IPS-NIHi7 (cell line): Measurements from ENCODE around the gene APOL3.
"Not testable (repeated sequence)": the region's sequence is repeated elsewhere in the genome, so short reads cannot be mapped to it uniquely, and the experiment has no call there.

Experiments
- DNase-seq: peaks from one replicate; pipeline ENCODE4 v3.0.0; 2012; ENCODE audit warnings: mixed read lengths; ENCODE audit errors: extremely low spot score

The APOL3 gene, protein sequence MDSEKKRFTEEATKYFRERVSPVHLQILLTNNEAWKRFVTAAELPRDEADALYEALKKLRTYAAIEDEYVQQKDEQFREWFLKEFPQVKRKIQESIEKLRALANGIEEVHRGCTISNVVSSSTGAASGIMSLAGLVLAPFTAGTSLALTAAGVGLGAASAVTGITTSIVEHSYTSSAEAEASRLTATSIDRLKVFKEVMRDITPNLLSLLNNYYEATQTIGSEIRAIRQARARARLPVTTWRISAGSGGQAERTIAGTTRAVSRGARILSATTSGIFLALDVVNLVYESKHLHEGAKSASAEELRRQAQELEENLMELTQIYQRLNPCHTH

DNA sequence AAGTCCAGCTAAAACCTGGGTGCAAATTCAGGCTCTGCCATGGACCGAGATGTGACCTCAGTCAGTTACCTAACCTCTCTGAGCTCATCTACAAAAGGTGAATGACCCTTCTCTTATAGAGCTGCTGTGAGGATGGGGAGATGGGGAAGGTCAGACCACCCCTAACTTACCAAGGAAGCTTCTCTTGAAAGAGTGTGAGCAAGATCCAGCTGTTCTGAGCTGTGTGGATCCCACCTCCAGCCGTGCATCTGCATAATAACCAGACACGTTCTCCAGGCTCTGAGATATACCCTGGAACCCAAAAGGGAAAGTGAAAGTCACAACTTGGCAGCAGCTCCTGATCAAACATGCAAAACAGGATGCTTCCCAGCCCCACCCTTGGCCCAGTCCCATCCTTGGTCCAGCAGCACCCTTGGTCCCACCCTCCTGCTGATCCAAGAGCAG, at the start of gene APOL3:
TSS of gene APOL3 (minus strand) at position 257 of the 444 bp plus-strand sequence. CDS start 11,700 bp downstream, outside the sequence.
- DNase-seq: no peak

DNA sequence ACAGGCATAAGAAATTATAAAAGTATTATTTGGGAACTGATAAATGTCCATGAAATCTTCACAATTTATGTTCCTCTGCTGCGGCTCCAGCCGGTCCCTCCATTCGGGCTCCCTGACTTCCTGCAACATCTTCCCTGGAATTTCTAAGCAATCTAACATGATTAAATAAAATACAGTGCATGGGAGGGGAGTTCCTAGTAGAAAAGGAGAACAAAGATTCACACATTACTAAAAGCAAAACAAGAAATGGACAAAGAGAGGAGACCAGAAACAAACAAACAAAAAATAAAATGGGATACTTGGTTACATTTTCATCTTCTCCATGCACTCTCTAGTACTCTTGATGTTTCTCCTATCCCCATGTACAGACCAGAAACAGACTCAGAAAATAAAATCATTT, 49.7 kb upstream of the APOL3 start:
- DNase-seq: no peak

DNA sequence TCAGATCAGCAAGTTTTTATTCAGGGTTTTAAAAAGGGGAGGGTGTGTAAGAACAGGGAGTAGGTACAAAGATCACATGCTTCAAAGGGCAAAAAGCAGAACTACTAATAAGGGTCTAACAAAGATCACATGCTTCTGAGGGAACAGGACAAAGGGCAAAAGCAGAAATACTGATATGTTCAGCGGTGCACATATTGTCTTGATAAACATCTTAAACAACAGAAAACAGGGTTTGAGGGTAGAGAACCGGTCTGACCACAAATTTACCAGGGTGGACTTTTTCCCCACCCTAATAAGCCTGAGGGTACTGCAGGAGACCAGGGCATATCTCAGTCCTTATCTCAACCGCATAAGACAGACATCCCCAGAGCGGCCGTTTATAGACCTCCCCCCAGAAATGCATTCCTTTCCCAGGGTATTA, 48.9 kb upstream of the APOL3 start:
- DNase-seq: not testable (repeated sequence)

DNA sequence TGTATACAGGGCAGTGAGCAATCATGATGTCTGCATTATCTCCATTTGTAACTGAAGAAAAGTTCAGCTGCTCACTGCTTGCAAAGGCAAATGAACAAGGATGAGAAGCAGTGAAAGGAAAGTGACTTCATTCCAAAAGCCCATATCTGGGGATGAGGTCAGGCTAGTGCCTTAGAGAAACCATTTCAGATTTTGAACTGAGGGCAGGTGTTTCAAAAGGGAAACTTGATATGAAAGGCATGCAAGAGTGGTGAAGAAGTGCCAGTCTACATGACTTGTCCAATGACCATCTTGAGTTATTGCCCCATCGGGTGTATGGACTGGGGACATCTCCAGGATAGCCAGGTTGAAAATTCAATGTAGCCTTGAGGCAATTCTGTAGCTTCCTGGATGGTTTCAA, 48.4 kb upstream of the APOL3 start:
- DNase-seq: no peak

DNA sequence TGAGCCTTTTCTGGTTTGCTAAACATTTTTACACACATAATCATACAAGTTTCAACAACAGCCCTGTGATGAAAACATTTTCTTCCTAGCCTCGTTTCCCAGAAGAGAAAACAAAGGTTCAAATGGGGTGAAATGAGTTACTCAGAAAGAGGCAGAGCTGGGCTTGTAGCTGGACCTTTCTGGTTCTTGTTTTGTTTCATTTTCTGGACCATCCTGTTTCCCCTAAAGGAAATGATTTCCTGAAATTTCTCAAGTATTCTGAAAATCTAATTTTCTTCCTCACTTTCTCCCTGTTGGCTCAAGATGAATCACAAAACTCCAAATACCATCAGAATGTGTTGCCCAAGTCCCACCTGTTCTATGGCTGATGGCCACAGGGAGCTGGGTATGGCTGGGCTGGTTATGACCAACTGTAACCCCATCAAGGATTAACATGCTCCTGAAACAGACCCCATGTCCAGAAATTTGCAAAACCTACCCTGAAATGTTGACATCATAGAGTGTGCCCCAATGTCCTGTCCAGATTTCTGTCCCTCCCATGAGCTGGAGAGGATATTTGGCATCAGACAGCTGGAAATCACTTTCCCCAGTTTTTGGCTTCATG, 47.7 kb upstream of the APOL3 start:
- DNase-seq: no peak

DNA sequence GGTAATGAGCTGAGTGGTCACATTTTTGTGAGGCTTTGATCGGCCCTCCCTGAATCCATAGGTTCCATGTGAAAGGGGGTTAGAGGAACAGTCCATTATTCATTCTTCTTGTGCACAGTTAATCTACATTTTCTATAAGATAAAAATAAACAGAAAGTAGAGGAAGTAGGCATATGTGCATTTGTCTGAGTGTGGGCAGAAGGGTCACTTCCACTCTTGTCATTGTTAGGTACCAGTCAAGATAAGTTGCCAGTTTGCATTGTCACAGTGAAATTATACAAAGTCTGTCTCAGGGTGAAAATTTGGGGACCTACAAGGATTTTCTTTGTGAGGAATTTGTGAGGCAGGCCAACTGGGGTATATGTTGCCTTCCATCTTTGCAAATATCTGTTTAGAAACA, 45.7 kb upstream of the APOL3 start:
- no peak for DNase-seq

DNA sequence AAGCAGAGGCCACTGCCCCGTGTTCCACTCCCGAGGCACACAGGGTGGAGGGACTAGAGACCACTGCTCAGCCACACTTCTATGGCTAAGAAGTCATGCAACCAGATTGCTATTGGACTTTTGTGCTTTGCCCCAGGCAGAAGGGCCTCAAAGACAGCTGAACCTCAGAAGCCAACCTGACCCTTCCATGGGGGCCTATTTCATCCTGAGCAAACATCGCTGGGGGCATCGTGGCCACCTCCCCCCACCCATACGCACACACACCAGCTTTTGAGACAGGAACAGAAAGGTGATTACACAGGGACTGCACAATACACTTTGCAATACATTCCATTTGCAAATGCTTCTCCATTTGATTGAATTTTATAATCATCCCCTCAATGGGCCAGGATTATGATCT, 45.0 kb upstream of the APOL3 start:
- not testable (repeated sequence) for DNase-seq

DNA sequence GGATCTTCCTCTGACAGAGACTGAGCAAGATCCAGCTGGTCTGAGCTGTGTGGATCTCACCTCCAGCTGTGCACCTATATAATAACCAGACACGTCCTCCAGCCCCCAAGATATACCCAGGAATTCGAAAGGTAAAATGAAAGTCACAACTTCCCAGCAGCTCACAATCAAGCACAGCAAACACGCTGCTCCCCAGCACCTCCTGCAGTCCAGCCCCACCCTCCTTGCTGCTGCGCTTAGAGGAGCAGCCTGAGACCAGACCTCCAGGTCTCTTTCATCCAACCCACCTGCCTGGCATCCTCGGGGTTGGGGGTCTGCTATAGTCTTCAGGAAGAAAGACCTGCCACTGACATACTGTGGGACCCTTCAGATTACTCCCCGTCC, 44.1 kb upstream of the APOL3 start:
- no peak for DNase-seq

DNA sequence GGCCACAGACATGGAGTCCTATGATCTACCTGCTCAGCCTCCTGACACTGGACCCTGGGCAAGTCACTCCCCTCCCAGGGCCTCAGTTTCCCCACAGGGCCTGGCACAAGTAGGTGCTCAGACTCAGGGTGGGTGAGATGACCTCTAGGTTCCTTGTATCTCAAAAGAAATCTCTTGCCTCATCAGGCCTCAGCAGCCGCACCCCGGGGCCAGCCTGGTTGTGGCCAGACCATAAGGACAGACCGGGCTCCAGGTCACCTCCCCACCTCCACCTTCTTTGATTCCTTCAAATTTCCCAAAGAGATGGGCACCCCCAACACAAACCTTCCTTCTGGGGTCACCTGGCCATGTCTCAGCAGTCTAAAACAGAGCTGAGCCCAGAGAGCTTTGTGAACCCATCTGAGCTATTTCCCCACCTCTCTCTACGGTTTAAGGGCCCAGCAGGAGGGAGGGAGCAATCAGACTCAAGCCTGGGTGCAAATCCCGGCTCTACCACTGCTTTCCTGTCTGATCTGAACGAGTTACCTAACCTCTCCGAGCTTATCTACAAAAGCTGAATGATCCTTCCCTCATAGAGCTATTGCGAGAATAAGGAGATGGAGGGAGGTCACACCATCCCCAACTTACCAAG, 43.6 kb upstream of the APOL3 start:
- no peak for DNase-seq

DNA sequence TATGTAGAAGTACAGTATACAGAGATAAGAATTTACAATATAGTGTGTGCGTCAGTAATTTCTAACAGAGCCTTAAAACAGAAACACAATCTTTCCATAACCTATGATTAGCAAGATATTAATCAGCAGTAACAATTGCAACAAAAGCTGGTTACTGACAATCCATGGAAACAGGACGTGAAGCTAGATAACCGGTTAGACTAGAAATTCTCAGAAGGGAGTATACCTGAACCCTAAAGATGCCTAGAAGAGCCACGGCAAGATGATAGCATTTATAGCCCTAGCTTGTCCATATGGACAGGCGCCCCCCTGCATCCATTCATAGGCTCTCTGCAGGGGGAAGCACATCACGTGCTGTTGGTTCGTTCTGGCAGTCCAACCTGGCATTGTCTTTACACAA, 42.9 kb upstream of the APOL3 start:
- not testable (repeated sequence) for DNase-seq

DNA sequence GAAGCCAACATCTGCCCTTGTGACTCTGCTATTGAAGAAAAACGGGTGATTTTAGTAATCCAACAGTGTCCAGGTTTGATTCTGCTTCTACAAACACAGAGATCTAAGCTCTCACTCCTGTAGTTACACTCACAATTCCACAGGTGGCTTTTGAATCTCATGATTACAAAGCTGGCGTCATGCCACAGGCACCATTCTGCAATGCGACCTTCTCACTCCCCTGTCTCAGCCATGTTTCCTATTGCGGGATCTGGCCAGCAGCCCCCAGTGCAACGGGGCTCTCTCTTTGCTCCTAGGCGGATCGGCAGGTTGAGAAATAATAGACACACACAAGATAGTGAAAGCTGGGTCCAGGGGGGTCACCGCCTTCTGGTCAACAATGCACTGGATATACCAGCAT, 42.4 kb upstream of the APOL3 start:
- DNase-seq: not testable (repeated sequence)

DNA sequence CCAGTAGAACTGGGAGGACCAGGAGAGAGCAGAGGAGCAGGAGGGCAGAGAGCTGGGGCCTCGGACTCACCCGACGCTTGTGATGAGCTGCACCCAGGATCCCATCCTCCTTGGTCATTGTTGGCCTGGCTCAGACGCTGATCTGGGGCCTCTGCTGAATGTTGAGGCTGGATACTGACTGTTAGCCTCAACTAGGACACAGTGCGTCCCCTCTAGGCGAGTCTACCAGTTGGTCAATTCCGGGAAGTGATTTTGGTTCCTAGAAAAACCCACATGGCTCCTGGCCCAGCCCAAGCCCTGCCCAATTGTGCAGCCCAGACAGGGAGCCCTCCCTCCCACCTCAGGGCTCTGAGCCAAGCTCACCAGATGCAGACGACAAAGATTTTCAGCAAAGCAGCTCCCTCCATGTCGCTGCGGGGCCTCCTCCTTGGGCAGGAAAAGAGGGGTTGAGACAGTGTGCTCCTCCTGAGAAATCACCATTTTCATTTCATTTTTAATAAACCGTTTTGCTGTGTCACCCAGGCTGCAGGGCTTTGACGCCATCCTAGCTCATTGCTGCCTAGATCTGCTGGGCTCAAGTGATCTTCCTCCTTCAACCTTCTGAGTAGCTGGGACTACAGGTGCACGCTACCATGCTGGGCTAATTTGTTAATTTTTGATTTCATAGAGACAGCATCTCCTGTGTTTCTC, 41.2 kb upstream of the APOL3 start, which contains the start of gene APOL4:
TSS of gene APOL4 (minus strand) at position 180 of the 690 bp plus-strand sequence. CDS start at position 105, 75 bp downstream.
- no peak for DNase-seq

DNA sequence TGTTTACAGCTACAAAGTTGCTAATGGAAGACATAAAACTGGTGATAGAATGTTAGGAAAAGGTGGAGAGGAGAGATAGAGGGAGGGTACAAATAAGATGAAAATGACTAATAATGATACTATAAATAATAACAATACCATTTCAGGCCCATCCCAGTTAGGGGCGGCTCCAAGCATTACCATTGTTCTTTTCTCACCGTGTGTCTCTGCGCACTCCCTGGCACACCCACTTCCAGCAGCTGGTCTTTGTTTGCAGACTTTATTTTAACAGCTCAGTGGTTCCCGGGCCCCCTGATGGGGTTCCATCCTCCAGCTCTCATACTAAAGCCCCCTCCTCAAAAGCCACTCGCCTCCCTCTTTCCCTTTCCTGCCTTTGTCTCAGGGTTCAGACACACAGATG, 40.5 kb upstream of the APOL3 start:
- not testable (repeated sequence) for DNase-seq

DNA sequence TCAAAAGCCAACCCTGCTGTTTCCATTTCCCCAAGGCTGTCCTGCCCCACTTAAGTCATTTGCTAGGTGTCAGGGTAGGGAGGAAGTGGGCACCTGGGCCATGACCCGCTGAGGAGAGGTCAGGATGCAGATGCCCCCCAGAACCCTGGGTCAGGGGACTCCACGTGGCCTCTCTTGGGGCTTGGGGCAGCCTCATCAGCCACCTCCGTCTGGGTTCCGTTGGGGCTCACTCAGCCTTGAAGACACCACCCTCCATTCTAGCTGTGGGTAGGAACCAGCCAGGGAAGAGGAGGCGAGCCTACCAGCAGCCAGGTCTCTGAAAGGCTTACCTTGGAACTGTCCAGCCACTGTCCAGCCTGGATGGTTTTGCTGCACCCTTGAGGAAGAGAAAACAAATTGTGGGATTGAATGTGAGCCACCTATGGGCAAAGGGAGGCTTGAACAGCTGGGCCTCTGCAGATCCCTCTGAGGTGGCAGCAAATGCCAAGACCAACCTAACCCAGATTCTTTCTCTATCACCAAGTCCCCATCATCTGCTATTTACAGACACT, 38.5 kb upstream of the APOL3 start:
- DNase-seq: no peak

DNA sequence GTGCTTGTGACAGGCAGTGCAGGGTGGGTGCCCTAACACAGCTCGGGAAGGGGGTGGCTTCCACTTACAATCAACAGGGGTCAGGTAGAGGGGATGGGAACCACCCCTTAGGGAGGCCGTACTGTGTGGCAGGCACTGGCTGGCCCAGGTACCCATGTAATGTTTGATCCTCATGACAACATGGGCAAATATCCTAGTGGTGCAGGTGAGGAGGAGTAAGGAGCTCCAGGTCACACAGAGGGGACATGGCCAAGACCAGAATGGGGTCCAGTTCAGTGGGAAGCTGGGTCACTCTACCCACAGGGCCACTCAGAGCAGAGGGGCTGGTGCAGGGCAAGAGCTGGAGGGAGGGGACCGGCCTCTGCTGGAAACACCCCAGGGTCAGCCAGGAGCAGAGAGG, 38.0 kb upstream of the APOL3 start:
- no peak for DNase-seq

DNA sequence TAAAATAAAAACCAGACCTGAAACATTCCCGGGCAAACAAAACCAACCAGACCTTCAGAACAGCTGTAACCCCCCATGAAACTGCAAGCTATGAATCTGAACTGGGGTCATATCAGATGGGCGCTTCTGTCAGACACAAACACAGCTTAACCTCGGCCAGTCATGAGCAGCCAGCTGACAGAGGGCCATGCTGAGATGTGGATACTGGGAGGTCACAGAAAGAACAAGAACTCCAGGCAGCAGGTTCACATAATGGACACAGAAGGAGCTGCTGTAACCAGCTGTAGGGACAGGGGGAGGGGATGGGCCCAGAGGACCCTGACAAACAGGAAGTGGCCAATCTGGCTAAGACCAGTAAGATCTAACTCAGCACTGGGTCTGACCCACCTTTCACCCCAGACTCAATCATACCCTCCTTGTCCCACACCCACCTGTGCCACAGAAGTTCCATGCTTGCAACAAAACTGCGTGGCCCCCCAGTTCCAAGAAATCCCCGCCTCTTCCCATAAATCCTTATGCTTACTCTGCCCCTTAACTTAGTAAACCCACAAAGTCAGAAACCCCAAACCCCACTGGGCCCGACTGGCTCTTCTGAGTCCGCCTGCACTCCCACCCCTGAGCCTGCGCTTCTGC, 37.1 kb upstream of the APOL3 start:
- DNase-seq: peak; percentile 31

DNA sequence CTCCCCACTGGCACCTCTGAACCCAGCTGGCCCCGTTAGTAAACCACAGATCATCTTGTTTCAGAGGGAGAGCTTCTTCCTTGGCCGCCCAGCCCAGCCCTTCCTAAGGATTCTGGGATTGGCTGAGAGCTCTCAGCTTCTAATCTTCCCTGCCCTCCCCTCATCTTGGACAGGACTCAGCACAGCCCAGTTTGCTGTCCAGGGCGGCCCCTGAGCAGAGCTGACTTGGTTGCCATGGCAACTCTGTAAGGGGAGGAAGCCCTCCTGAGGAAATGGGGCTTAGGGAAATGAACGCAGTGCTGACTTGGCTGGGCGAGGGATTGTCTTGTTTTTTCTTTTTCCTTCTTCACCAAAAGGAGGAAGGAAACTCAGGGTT, 36.5 kb upstream of the APOL3 start:
- DNase-seq: peak; percentile 77

DNA sequence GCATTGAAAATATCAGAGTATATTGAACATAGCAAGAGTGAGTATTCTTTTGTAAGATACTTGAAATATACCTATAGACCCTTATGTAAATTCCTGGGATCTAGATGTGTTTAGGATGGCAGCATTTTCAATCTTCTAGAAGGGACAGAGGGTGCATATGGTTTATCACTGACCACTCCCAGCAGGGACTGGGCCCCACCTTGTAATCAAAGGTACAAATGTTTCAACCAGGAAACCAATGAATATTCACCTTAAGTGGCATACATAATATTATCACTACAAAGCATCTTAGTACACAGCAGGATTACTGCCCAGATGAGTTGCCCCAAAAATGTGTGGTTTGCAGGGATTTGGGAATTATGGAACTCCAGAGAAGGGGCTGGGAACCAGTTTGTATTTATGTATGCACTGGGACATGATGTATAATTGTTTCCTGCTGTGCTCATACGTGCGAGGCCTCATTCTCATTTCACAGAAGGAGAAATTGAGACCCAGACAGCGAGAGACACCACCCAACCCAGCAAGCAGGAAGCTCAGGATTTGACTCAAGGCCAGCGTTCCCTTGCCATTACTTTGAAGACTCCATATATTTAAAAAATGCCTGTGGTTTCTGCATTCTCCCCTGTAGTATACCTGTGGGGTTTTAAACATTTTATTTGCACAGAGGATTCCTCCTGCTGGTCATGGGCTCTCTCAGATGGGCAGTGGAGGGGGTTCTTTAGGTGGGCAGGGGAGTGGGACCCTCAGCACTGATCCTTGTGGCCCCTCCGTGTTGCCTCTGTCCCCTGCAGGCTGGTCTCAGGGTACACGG, 35.9 kb upstream of the APOL3 start:
- no peak for DNase-seq

DNA sequence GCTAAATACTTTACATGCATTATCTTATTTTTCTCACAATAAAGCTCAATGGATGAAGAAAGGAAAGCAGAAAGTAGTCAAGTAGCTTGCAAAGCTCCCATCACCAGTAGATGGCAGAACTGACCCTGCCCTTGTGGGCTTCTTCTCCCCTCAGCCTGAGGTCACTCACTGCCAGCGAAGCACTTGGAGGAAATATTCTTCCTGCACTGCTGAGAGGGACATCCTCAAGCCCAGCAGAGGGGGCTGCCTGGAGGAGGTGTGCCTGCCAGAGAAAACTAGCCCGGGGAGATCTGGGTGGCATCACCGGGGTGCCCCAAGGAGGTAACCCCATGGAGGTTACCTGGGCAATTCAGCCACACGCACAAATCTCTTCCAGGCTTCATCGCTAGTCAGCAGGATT, 34.4 kb upstream of the APOL3 start:
- DNase-seq: peak; percentile 76

DNA sequence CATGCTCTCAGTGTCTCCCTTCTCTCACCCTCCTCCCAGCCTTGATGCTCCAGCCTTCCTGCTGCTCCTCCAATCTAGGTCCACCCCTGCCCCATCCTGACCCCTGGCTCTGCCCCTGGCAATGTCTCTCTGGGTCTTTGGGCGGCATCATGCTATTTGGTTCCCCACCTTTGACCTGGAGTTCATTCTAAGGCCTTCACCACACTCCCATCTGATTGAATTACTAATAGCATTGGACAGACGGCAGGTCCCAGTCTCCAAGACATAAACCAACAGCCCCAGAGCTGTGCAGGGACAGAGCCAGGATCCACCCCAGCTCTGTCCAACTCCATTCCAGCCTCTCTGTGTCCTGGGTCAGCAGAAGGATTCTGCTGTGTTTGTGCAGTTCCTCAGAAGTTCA, 33.8 kb upstream of the APOL3 start:
- DNase-seq: no peak

DNA sequence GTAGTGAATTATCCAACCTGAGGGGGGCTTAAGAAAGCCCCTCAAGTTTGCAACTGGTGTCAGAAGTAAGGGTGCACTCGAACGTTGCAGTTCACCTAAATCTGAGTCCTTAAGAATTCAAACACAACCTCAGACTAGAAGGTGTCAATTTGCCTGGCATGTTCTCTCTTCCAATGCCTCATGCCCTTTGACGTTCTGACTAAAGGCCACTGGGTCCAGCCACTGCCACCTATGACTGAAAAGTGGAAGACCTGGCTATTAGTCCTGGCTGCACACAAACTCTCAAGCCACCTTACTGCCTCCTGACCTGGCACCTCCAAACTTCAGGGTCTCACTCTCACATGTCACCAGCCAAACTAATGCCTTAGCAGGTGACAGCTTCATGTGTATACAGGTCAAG, 33.0 kb upstream of the APOL3 start:
- no peak for DNase-seq
